NCI-H526 (cell line): ENCODE results near the gene RNPEP.
"Not testable (repeated sequence)": the region's sequence is repeated elsewhere in the genome, so short reads cannot be mapped to it uniquely, and the experiment has no call there.

Source experiments
- DNase-seq, 2 experiments: peaks; one replicate each; lab custom pipeline; 2025; lab: John Stamatoyannopoulos, UW

The RNPEP gene

GRCh38 chr1:201958348-201958747 lies 24.1 kb upstream of the RNPEP start:
- DNase-seq, result no peak

GRCh38 chr1:201962382-201962781 lies 20.1 kb upstream of the RNPEP start:
- DNase-seq, result not testable (repeated sequence)

- no peak for DNase-seq
Measured at GRCh38 chr1:201964261-201964660, 18.2 kb upstream of the RNPEP start.

- DNase-seq, result no peak
Measured at GRCh38 chr1:201966171-201966570, 16.3 kb upstream of the RNPEP start.

GRCh38 chr1:201968202-201968925 lies 14.1 kb upstream of the RNPEP start:
- DNase-seq, result no peak

GRCh38 chr1:201970334-201971159 lies 11.9 kb upstream of the RNPEP start:
- no peak for DNase-seq

- peak in 1 of 2 experiments; percentile 64 for DNase-seq
Measured at GRCh38 chr1:201982082-201982622, 296 bp upstream of the RNPEP start.

GRCh38 chr1:201983380-201983805 lies 945 bp downstream of the RNPEP start:
- DNase-seq, result no peak

- no peak for DNase-seq
Measured at GRCh38 chr1:201984446-201984845, 2.0 kb downstream of the RNPEP start.

GRCh38 chr1:201985355-201985754 lies 2.9 kb downstream of the RNPEP start:
- DNase-seq, result no peak

- DNase-seq, result no peak
Measured at GRCh38 chr1:201988601-201989000, 6.2 kb downstream of the RNPEP start.

GRCh38 chr1:201989354-201990128 lies 7.1 kb downstream of the RNPEP start:
- no peak for DNase-seq

GRCh38 chr1:201990427-201990826 lies 8.0 kb downstream of the RNPEP start:
- DNase-seq, result no peak

- peak; percentile 64 to 81 for DNase-seq
Measured at GRCh38 chr1:201999625-202000238, 17.3 kb downstream of the RNPEP start.

- no peak for DNase-seq
Measured at GRCh38 chr1:202002507-202002906, 20.1 kb downstream of the RNPEP start.

GRCh38 chr1:202004711-202005110 lies 22.3 kb downstream of the RNPEP start:
- DNase-seq, result no peak

GRCh38 chr1:202005958-202006357 lies 23.5 kb downstream of the RNPEP start:
- DNase-seq, result no peak

GRCh38 chr1:202007304-202007703 lies 24.9 kb downstream of the RNPEP start:
- no peak for DNase-seq

- DNase-seq, result peak; percentile 57 to 82
Measured at GRCh38 chr1:202007805-202008489, 25.5 kb downstream of the RNPEP start.

GRCh38 chr1:202009326-202010179 lies 27.1 kb downstream of the RNPEP start:
- DNase-seq, result peak; percentile 82 to 88
